Raji (cell line): ENCODE measurements around the gene ST8SIA6.

Experiments
- POLR2A ChIP-seq: IDR thresholded peaks from 2 replicates; pipeline ENCODE4 v1.6.1; 2011; ENCODE audit warnings: low read depth, low read length, control low read depth; ENCODE audit not compliant: insufficient read depth

Gene ST8SIA6

GRCh38 chr10:17470246-17470645, 15.9 kb upstream of the ST8SIA6 start:
- no peak for TF ChIP-seq POLR2A

DNA sequence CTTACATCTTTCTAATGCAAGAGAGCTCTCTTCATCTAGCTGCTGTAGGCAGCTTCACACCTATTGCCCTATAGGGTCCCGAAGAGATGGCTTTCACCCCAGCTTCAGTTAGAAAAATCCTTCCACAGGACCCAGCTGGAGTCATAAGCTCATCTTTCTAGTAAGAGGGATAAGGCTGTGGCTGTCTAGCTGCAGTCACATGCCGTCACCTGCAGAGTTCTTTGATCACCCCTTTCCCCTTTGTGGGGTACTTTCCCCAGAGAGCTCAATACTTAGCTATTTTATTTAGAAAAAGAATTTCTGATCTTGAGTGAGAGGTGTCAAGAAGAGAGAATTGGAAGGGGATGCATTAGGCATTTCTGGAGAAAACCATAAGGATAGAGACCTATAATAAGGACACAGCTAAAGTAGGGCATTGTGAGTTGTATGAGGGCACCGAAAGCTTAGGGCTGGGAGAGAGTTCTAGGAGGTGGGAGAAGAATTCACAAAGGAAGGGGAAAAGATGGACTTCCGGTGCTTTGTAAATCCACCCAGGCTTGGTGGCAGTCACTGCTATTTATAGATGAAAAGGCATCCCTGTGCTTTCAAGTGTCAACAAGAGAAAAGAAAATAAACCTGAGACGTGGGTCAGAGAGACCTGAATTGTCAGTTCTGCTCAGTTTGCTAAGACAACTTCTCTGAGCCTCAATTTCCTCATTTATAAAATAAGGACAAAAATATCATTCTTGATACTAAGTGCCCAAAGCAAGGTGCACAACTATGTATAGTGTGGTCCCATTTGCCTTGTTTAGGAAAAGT, 11.1 kb upstream of the ST8SIA6 start:
- TF ChIP-seq POLR2A, result no peak

DNA sequence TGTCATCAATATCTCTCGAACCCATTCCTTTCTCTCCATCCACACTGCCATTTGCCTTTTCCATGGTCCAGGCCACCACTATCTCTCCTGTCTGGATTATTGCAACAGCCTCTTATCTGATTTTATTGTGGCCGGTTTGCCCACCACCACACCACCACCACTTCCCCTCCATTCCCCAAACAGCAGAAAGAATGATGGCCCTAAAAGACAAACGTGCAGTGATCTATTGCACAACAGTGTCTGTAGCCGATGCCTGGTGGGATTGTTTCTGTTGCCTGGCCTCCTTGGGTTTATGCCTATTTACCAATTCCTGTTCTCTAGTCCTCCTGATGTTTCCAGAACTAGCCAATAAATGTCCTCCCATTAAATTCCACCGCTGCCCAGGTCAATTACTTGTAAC, 10.2 kb upstream of the ST8SIA6 start:
- no peak for TF ChIP-seq POLR2A

- TF ChIP-seq POLR2A, result no peak
These were observed 6.4 kb upstream of the ST8SIA6 start for GRCh38 chr10:17460756-17461155.

- TF ChIP-seq POLR2A, result no peak
These were observed 2.7 kb upstream of the ST8SIA6 start for GRCh38 chr10:17457083-17457482.

DNA sequence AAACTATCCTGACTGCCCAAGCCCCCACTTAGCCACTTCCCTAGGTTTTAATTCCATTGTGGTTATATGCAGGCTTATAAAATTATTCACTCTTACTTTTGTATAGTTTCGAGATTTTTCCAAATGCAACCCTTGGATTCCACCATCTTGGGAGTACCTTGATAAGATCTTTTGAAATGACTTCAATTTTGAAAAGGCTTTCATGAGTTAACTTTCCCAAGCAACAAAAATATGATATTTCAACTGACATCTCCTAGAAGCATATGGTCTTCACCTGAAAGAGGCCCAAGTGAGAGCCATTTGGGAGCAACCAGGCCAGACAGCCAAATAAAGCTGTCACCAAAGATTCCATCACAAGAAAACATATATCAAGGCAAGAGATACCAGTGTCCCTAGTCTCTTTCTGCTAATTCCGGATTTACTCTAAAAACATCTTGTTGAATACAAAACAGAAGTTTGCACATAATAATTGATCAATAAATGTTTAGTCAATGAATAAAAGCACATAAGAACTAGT, 1.7 kb upstream of the ST8SIA6 start:
- TF ChIP-seq POLR2A, result no peak

- no peak for TF ChIP-seq POLR2A
These were observed 673 bp upstream of the ST8SIA6 start for GRCh38 chr10:17455015-17455520.

DNA sequence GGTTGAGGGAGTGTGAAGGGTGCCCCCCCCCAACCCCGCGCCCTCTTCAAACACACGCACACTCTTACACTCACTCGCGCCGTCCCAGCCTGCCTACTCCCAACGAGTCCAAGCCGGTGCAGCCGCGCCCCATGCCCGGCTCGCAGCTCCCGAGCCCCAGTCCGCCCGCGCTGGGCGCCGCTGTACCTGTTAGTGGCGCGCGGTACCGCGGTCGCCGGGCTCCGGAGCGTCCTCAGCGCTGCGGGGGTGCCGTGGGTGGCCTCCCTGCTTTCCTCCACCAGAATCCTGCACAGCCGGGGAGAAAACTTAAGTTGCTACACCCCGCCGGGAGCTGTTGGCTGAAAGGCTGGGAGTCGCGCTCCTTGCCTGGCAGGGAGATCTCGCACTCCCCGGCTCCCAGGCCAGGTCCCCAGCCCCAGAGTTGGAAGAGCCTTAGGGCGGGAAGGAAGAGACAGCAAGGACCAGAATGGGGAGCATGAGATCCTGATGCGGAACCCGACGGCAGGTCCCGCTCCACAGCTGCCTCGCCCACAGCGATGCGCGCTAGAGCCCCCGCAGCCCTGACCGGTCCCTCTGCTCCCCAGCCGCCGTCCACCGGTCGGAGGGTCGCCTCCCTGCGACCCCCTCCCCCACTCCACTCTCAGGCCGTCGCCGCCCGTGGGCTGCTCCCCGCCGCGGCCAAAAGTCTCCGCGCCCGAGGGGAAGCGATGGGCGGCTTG, 863 bp downstream of the ST8SIA6 start:
- TF ChIP-seq POLR2A, result no peak

DNA sequence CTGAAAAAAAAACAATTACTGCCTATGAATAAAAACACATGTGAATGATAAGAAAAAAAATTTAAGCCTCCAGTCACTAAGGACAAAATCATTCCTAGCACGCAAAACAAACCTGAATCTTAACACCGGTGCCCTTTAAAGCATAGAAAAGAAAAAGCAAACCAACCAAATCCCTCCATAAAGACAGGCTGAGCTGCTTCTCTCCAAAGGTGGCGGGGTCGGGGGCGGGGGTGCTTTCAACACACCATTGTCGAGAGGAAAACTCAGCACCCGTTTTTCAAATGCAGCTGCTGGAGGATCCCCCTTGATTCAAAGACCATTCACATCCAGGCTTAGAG, 1.4 kb downstream of the ST8SIA6 start:
- no peak for TF ChIP-seq POLR2A

GRCh38 chr10:17452060-17452841, 2.1 kb downstream of the ST8SIA6 start:
- no peak for TF ChIP-seq POLR2A

GRCh38 chr10:17450024-17450423, 4.4 kb downstream of the ST8SIA6 start:
- TF ChIP-seq POLR2A, result no peak

GRCh38 chr10:17445400-17445998, 8.9 kb downstream of the ST8SIA6 start:
- no peak for TF ChIP-seq POLR2A

- no peak for TF ChIP-seq POLR2A
These were observed 10.0 kb downstream of the ST8SIA6 start for GRCh38 chr10:17444388-17444714.

DNA sequence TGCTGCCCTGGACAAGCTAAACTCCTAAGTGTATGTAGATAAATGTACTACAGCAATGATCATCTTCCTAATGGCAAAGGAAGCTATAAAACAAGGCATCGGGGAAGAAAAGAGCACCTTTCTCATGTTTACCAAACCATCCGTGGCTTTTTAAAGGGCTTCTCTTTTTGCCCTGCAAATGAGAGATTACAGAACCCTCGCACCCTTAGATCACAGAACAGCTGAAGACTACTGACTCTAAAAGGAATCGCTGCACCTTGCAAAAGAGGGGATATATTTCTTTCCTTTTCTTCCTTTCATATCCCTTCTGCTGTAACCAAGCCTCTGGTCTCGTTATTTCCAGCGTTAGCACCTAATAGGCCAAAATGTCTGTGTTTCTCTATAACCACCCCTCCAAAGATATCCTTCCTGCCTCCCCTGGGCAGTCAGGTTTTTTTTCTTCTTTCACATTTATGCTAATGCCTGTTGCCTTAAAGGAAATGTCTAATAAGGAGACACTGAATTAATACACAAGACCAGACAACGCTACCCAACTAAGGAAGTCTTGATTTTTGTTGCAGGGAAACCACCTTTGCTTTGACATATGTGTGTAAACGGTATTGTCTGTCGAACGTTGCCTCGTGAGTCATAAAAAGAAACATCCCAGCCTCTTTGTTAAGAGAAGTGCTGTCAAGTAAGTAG, 10.5 kb downstream of the ST8SIA6 start:
- TF ChIP-seq POLR2A, result no peak

DNA sequence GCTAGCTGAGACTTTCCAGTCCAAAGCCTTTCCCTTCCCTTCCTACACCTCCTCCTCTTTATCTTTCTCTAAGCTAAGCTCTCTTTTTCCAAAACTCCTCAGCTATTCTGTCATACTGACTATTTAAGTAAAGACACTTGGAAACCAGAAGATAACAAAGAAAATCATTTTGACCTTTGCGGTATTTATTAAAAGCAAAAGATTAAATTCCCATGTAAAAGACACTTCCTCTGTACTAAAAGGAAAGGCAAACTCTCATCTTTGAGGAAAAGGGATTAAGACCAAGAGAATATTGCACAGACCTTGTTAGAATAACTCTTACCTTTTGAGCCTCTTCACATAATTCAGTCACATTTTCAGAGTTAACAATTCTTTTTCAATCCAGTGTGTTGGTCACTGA, 15.8 kb downstream of the ST8SIA6 start:
- TF ChIP-seq POLR2A, result no peak
